Gastrocnemius medialis (tissue), 4 donors: Measurements from ENCODE around the gene SMTNL1.
A peak's percentile ranks its signal among the peaks of the same experiment; 100 is the strongest.

ENCODE experiments used
- POLR2A ChIP-seq, 2 donors: fragments of 450-650 bp; IDR thresholded peaks; one replicate each; pipeline ENCODE4 v1.6.1; 2017; ENCODE audit warnings: antibody characterized with exemption in 2 of 2, mild to moderate bottlenecking in 2 of 2, moderate library complexity in 2 of 2
- TF ChIP-seq, protein P1 (sequence below), 5 experiments: fragments of 450-650 bp in 3 of 5; fragments of 200-600 bp in 2 of 5; sonication (generic) in 2 of 5; IDR thresholded peaks in 4 of 5; conservative IDR thresholded peaks in 1 of 5; 1 replicate in 4 of 5; 2 replicates in 1 of 5; pipeline ENCODE4 v1.5.1; 2016 to 2019; ENCODE audit warnings: antibody characterized with exemption in 5 of 5, mild to moderate bottlenecking in 3 of 5, moderate library complexity in 3 of 5

DNA sequence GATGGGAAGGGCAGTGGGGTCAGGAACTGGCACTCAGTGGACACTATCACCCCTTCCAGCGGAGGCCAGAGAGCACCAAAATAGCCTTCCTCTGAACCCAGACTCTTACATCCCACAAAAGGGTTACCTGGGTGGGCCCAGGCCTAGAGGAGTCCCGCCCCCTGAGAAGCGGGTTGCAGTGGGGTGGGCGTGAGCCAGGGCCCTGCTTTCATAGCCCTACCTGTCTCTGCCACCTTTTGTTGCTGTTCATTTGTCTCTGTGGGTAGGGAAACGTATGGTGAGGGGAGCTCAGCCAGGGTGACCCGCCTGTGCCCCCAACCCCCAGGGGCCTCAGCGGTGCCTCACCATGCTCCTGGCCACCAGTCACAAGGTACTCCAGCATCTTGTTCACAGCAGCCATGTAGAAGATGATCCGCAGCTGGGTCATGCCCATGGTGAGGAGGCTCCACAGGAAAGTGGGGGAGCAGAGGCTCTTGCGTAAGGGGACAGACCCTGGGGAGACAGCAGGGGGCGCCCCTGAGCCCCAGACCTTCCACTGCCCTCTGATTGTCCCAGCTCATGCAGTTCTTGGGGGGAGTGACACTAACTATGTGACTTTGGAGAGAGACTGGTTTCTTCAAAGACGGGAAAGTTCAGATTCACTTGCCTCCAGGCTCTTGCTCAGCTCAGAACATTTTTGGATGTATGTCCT is 45.9 kb upstream of the SMTNL1 start:
- TF ChIP-seq POLR2A (IDR thresholded peaks at IDR 0.05): no peak
- TF ChIP-seq, protein P1, sequence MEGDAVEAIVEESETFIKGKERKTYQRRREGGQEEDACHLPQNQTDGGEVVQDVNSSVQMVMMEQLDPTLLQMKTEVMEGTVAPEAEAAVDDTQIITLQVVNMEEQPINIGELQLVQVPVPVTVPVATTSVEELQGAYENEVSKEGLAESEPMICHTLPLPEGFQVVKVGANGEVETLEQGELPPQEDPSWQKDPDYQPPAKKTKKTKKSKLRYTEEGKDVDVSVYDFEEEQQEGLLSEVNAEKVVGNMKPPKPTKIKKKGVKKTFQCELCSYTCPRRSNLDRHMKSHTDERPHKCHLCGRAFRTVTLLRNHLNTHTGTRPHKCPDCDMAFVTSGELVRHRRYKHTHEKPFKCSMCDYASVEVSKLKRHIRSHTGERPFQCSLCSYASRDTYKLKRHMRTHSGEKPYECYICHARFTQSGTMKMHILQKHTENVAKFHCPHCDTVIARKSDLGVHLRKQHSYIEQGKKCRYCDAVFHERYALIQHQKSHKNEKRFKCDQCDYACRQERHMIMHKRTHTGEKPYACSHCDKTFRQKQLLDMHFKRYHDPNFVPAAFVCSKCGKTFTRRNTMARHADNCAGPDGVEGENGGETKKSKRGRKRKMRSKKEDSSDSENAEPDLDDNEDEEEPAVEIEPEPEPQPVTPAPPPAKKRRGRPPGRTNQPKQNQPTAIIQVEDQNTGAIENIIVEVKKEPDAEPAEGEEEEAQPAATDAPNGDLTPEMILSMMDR (IDR thresholded peaks at IDR 0.05 in 4 of 5, conservative IDR thresholded peaks at IDR 0.05 in 1 of 5): peak; percentile 49 to 79 (median 64)
